Gastroesophageal sphincter (tissue), 4 donors: ENCODE data around the gene NEO1. TPM values are rescaled to one million over a fixed set of nuclear protein-coding genes. Genes with fewer than 3 reads are reported as not detected.

ENCODE experiments used
- ATAC-seq: fragments of 150-250 bp; one replicate; pipeline ENCODE4 v1.9.1; 2016; ENCODE audit warnings: mild to moderate bottlenecking, moderate library complexity
- H3K27ac ChIP-seq, 4 donors: fragments of 200-600 bp; sonication (generic) in 3 of 4; 1 replicate in 3 of 4; 2 replicates in 1 of 4; pipeline ENCODE4 v1.5.1; 2016 to 2019
- H3K27me3 ChIP-seq: fragments of 200-600 bp; sonication (generic); one replicate; pipeline ENCODE4 v1.5.1; 2019
- H3K36me3 ChIP-seq, 2 donors: fragments of 200-600 bp; sonication (generic); one replicate each; pipeline ENCODE4 v1.5.1; 2019; ENCODE audit warnings: control low read depth in 1 of 2
- H3K4me1 ChIP-seq, 3 donors: fragments of 200-600 bp; sonication (generic); 1 replicate in 2 of 3; 2 replicates in 1 of 3; pipeline ENCODE4 v1.5.1; 2016 to 2019; ENCODE audit warnings: control low read depth in 2 of 3
- H3K4me3 ChIP-seq, 2 donors: fragments of 200-600 bp; sonication (generic); one replicate each; pipeline ENCODE4 v1.5.1; 2019; ENCODE audit warnings: mild to moderate bottlenecking in 1 of 2, moderate library complexity in 1 of 2
- H3K9me3 ChIP-seq, 3 donors: fragments of 200-600 bp; sonication (generic); one replicate each; pipeline ENCODE4 v1.5.1; 2017 to 2019; ENCODE audit warnings: control low read depth in 2 of 3
- EP300 ChIP-seq: sonication (generic); formaldehyde crosslinking; IDR thresholded peaks from one replicate; pipeline ENCODE4 v1.6.1; 2017; ENCODE audit warnings: antibody characterized with exemption, mild to moderate bottlenecking
- POLR2A ChIP-seq, 2 donors: fragments of 450-650 bp; IDR thresholded peaks; one replicate each; pipeline ENCODE4 v1.6.1; 2017; ENCODE audit warnings: antibody characterized with exemption in 2 of 2, mild to moderate bottlenecking in 2 of 2, moderate library complexity in 1 of 2
- POLR2AphosphoS5 ChIP-seq: sonication (generic); formaldehyde crosslinking; IDR thresholded peaks from one replicate; pipeline ENCODE4 v1.6.1; 2017; ENCODE audit warnings: antibody characterized with exemption
- WGBS, 2 donors: methylation state at CpG; one replicate each; pipeline ENCODE4 v1.1.5; 2018; ENCODE audit warnings: low coverage in 1 of 2; 5-methylcytosine and 5-hydroxymethylcytosine counted together
- total RNA-seq, 4 donors: library from RNA; depleted of rRNA; stranded (reverse); fragments of >200 nt; gene quantifications; one replicate each; pipeline ENCODE4 v1.1.0, GENCODE V29; 2016
- TF ChIP-seq, protein P1 (sequence below), 4 experiments: fragments of 200-600 bp in 2 of 4; fragments of 450-650 bp in 2 of 4; sonication (generic) in 1 of 4; IDR thresholded peaks; one replicate each; pipeline ENCODE4 v1.5.1; 2017 to 2019; ENCODE audit warnings: antibody characterized with exemption in 4 of 4, mild to moderate bottlenecking in 2 of 4, moderate library complexity in 2 of 4

The NEO1 gene
- total RNA-seq, 4 donors from 2014 or later, result 28.3 to 61.7 (median 36.1) TPM

DNA sequence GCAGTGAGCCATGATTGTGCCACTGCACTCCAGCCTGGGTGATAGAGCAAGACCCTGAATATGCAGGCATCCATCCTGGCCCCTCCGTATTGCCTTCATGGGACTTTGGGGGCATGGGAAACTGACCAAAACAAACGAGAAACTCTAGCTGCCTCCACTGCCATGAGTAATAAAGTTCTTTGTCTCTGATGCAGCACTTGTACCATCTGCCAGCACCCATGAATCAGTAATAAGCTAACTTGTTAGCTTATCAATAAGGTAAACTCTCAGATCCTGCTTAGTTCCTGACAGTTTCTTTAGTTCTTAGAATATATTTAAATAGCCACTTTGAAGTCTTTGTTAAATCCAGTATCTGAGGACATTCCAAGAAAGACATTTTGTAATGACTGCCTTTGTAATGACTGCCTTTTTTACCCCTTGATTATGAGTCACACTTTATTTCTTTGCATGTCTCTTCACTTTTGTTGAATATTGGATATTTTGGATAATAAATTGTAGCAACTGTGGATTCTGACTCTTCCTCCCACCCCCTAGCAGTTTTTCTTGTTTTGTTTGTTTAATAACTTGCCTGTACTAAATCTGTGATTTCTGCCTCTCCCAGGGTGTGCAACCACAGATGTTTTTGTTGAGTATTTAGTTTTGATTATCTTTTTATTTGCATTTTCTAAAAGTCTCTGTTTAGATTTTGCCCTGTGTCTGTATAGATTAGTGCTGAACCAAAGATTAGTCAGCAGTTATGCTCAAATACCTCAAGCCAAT, 179.6 kb downstream of the NEO1 start:
- Histone ChIP-seq H3K4me3 (no peak overlapping the region), H3K27me3 (no peaks in the 10 kb centered on the region), H3K27ac (no peak overlapping the region), H3K4me1 (peaks cover 0 to 13% (median 0%) of the 10 kb centered on the region in 3 donors), H3K9me3 (no peaks in the 10 kb centered on the region), H3K36me3 (peaks cover 0 to 8% of the 10 kb centered on the region in 2 donors)
- ATAC-seq, result no peak
- 50% methylated on average over 2 of the region's 2 CpGs; no CpG with 5 or more reads in 1 of the 2 donors for WGBS, 2 donors
- TF ChIP-seq POLR2A (IDR thresholded peaks at IDR 0.05) (no peak), EP300 (no peak), POLR2AphosphoS5 (no peak)
- TF ChIP-seq, protein P1, sequence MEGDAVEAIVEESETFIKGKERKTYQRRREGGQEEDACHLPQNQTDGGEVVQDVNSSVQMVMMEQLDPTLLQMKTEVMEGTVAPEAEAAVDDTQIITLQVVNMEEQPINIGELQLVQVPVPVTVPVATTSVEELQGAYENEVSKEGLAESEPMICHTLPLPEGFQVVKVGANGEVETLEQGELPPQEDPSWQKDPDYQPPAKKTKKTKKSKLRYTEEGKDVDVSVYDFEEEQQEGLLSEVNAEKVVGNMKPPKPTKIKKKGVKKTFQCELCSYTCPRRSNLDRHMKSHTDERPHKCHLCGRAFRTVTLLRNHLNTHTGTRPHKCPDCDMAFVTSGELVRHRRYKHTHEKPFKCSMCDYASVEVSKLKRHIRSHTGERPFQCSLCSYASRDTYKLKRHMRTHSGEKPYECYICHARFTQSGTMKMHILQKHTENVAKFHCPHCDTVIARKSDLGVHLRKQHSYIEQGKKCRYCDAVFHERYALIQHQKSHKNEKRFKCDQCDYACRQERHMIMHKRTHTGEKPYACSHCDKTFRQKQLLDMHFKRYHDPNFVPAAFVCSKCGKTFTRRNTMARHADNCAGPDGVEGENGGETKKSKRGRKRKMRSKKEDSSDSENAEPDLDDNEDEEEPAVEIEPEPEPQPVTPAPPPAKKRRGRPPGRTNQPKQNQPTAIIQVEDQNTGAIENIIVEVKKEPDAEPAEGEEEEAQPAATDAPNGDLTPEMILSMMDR (IDR thresholded peaks at IDR 0.05), result no peak

DNA sequence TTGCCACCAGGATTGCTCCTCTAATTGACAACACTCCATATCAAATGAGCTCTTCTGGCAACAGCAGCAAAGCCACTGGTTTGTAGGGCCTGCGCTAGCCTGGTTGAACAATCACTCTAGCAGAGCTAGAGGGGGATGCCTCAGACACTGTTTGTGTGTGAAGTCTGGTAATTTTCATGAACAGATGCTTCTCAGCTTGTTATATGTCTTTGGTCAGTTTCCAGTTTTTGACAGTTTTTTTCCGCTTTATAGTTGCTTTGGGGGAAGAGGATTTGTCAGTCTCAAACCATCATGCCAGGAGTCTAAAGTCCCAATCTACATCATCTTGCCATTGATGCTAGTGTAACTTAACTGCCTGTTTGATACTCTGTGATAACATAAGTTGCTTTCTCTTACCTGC, 180.5 kb downstream of the NEO1 start:
- 82 to 100% methylated on average over 1 of the region's 2 CpGs for WGBS, 2 donors
- peaks cover 0 to 10% of the 10 kb centered on the region in 2 donors for H3K36me3 ChIP-seq
- no peak overlapping the region for H3K27ac ChIP-seq
- no peaks in the 10 kb centered on the region for H3K27me3 ChIP-seq
- TF ChIP-seq POLR2A (IDR thresholded peaks at IDR 0.05) (no peak), POLR2AphosphoS5 (no peak), EP300 (no peak)
- TF ChIP-seq, protein P1 (IDR thresholded peaks at IDR 0.05), result no peak
- ATAC-seq, result no peak
- H3K4me1 ChIP-seq, result peaks cover 0 to 6% (median 0%) of the 10 kb centered on the region in 3 donors
- no peaks in the 10 kb centered on the region for H3K9me3 ChIP-seq
- no peak overlapping the region for H3K4me3 ChIP-seq

DNA sequence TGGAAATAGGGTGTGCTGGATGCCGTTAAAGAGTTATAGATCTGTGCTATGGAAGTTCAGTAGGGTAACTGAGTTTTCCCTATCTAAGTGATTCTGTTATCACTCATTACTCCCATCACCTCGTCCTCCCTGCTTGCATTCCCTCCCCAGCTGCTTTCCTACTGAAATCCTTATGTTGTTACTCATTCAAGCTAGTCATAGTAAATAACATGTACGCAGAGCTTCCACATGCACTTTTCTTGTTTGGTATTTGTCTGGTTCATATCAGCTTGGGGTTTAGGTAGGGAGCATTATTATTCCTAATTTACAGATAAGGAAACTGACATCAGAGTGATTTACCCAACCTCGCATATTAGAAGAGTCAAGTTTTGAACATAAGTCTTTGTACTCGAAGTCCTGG, 181.4 kb downstream of the NEO1 start:
- no peak for TF ChIP-seq POLR2AphosphoS5
- TF ChIP-seq POLR2A (IDR thresholded peaks at IDR 0.05), result no peak
- TF ChIP-seq, protein P1 (IDR thresholded peaks at IDR 0.05), result no peak
- TF ChIP-seq EP300, result no peak
- H3K9me3 ChIP-seq, result no peaks in the 10 kb centered on the region
- 95 to 97% methylated on average over 4 to 5 of the region's 5 CpGs for WGBS, 2 donors
- no peaks in the 10 kb centered on the region for H3K27me3 ChIP-seq
- H3K27ac ChIP-seq, result no peak overlapping the region
- no peak overlapping the region for H3K4me3 ChIP-seq
- peaks cover 0 to 11% (median under 1%) of the 10 kb centered on the region in 3 donors for H3K4me1 ChIP-seq
- peaks cover 0 to 10% of the 10 kb centered on the region in 2 donors for H3K36me3 ChIP-seq
- ATAC-seq, result no peak

DNA sequence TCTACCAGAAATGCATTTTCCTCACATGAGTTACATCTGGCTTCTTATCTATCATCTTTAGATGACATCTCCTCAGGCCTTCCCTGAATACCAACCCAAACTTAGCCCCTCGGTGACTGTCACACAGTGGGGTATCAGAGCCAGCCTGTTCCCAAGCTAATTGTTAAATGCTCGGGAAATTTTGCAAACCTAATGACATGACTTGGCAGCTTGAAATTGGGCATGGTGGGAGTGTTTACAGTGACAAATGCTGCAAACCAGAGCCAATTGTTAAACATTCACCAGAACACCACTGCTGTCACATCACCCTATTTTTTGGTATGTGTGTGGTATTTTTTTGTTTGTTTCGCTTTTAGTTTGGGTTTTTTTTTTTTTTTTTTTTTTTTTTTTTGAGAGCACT, 185.6 kb downstream of the NEO1 start:
- Histone ChIP-seq H3K4me1 (peaks cover 0 to 15% (median 4%) of the 10 kb centered on the region in 3 donors), H3K27me3 (no peaks in the 10 kb centered on the region), H3K9me3 (no peaks in the 10 kb centered on the region), H3K4me3 (no peak overlapping the region), H3K27ac (no peak overlapping the region), H3K36me3 (peaks cover 0 to 10% of the 10 kb centered on the region in 2 donors)
- no peak for TF ChIP-seq POLR2A (IDR thresholded peaks at IDR 0.05)
- TF ChIP-seq POLR2AphosphoS5, result no peak
- no peak for TF ChIP-seq EP300
- TF ChIP-seq, protein P1 (IDR thresholded peaks at IDR 0.05), result no peak
- no peak for ATAC-seq
- WGBS, 2 donors, result 30 to 32% methylated on average over 3 of the region's 3 CpGs
